Hepatocyte (in vitro differentiated cells): ENCODE measurements around the gene TGIF2. TPM values are rescaled to one million over a fixed set of nuclear protein-coding genes. Genes with fewer than 3 reads are reported as not detected.

Experiments
- DNase-seq: peaks from one replicate; pipeline ENCODE4 v3.0.0-alpha.2; 2016; ENCODE audit warnings: low spot score
- H2AFZ ChIP-seq: fragments of 200-600 bp; sonication (generic); 2 replicates; pipeline ENCODE4 v1.6.0; 2016; ENCODE audit warnings: antibody characterized with exemption, mild to moderate bottlenecking
- H3K27ac ChIP-seq: fragments of 200-600 bp; sonication (generic); 2 replicates; pipeline ENCODE4 v1.5.1; 2016; ENCODE audit warnings: mild to moderate bottlenecking
- H3K27me3 ChIP-seq: fragments of 200-600 bp; sonication (generic); 2 replicates; pipeline ENCODE4 v1.6.1; 2016
- H3K36me3 ChIP-seq: fragments of 200-600 bp; sonication (generic); replicated peaks from 2 replicates; pipeline ENCODE4 v1.5.1; 2016; ENCODE audit warnings: low read depth; ENCODE audit not compliant: insufficient read depth
- H3K4me1 ChIP-seq: fragments of 200-600 bp; sonication (generic); 2 replicates; pipeline ENCODE4 v1.5.1; 2016; ENCODE audit warnings: mild to moderate bottlenecking, moderate library complexity; ENCODE audit not compliant: insufficient read depth
- H3K4me2 ChIP-seq: fragments of 200-600 bp; sonication (generic); 2 replicates; pipeline ENCODE4 v1.6.0; 2016
- H3K4me3 ChIP-seq: fragments of 200-600 bp; sonication (generic); 2 replicates; pipeline ENCODE4 v1.5.1; 2016; ENCODE audit warnings: mild to moderate bottlenecking
- H3K79me2 ChIP-seq: fragments of 200-600 bp; sonication (generic); 2 replicates; pipeline ENCODE4 v1.6.0; 2017; ENCODE audit warnings: mild to moderate bottlenecking
- H3K9me2 ChIP-seq: fragments of 200-600 bp; sonication (generic); replicated peaks from 2 replicates; pipeline ENCODE4 v1.6.0; 2017; ENCODE audit warnings: mild to moderate bottlenecking; ENCODE audit not compliant: insufficient read depth
- H3K9me3 ChIP-seq: fragments of 200-600 bp; sonication (generic); 2 replicates; pipeline ENCODE4 v1.5.1; 2016; ENCODE audit warnings: low read depth, mild to moderate bottlenecking
- H4K20me1 ChIP-seq: fragments of 200-600 bp; sonication (generic); 2 replicates; pipeline ENCODE4 v1.6.0; 2016; ENCODE audit warnings: mild to moderate bottlenecking; ENCODE audit not compliant: insufficient read depth, poor library complexity, severe bottlenecking
- EZH2 ChIP-seq: fragments of 200-600 bp; sonication (generic); IDR thresholded peaks from 2 replicates; pipeline ENCODE4 v1.6.1; 2016; ENCODE audit warnings: antibody characterized with exemption, mild to moderate bottlenecking, borderline replicate concordance
- EZH2phosphoT487 ChIP-seq: fragments of 200-600 bp; sonication (generic); IDR thresholded peaks from one replicate; pipeline ENCODE4 v1.6.1; 2018; ENCODE audit warnings: antibody characterized with exemption, mild to moderate bottlenecking, low read depth, moderate library complexity; ENCODE audit not compliant: unreplicated experiment, severe bottlenecking
- WGBS: methylation state at CpG from one replicate; pipeline ENCODE4 v1.1.6; 2016; ENCODE audit warnings: low lambda C conversion rate; ENCODE audit errors: missing lambda C conversion rate; 5-methylcytosine and 5-hydroxymethylcytosine counted together
- polyA plus RNA-seq: library from polyadenylated mRNA; unstranded; fragments of >200 nt; fragmentation: Nextera tagmentation; extraction: Ambion mirVana; gene quantifications from 2 replicates; pipeline ENCODE4 v1.2.1, GENCODE V29; 2016
- total RNA-seq: library from RNA; depleted of rRNA; stranded (reverse); fragments of >200 nt; gene quantifications from 2 replicates; pipeline ENCODE4 v1.2.3, GENCODE V29; 2014
- TF ChIP-seq, protein P1 (sequence below): fragments of 200-600 bp; sonication (generic); IDR thresholded peaks from 2 replicates; pipeline ENCODE4 v1.5.1; 2016; ENCODE audit warnings: antibody characterized with exemption, mild to moderate bottlenecking; ENCODE audit not compliant: poor library complexity

The TGIF2 gene
- total RNA-seq: 27.0 and 30.6 TPM in 2 replicates
- 32.4 and 38.5 TPM in 2 replicates for polyA plus RNA-seq

DNA sequence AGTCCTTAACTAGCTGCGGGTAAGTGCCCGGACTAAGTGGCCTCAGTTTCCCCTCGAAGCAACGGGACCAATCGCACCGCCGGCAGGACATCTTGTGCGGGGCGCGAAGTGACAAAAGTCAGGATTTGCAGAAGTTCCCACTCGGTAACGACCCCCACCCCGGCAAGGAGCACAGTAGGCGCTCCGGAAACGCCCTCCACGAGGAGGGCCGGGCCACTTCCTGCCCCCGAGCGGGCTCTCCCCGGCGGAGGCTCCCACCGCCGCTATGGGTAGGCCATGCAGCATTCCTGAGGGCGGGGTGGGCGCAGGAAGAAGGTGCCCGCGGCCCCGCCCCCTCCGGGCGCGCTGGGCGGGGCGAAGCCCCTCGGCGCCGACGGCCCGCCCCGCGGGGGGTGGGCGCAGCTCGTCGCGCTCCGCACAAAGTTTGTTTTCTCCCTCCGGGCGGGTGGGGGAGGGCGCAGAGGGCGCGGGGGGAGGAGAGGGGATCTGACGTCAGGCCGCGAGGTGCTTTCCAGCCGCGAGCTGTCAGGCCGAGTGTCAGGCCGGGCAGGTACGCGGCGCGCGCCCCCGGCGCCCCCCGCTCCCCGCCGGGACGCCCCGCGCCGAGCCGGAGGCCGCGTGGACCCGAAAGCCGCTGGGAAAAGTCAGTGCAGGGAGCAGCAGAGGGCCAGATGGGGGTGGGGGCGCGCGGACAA, at the start of gene TGIF2:
TGIF2 (plus strand) TSS at position 495 of the 695 bp plus-strand sequence. CDS start 5,178 bp downstream, outside the sequence.
- H3K27me3 ChIP-seq: no peaks in the 10 kb centered on the region
- peak within 1 kb of the TSS; percentile 89 for H3K4me3 ChIP-seq
- peak within 1 kb of the TSS; percentile 78 for H2AFZ ChIP-seq
- peaks cover 45% of the 10 kb centered on the region for H3K79me2 ChIP-seq
- peaks cover 24% of the 10 kb centered on the region for H4K20me1 ChIP-seq
- peak; percentile 97 for DNase-seq
- no peaks in the 10 kb centered on the region for H3K9me3 ChIP-seq
- peak within 1 kb of the TSS; percentile 90 for H3K4me2 ChIP-seq
- H3K27ac ChIP-seq: peak within 1 kb of the TSS; percentile 96
- WGBS: under 1% methylated on average over 23 of the region's 80 CpGs
- TF ChIP-seq EZH2: no peak
- H3K36me3 ChIP-seq: no peaks in the 10 kb centered on the region
- H3K4me1 ChIP-seq: peaks cover 27% of the 10 kb centered on the region
- no peaks in the 10 kb centered on the region for H3K9me2 ChIP-seq

DNA sequence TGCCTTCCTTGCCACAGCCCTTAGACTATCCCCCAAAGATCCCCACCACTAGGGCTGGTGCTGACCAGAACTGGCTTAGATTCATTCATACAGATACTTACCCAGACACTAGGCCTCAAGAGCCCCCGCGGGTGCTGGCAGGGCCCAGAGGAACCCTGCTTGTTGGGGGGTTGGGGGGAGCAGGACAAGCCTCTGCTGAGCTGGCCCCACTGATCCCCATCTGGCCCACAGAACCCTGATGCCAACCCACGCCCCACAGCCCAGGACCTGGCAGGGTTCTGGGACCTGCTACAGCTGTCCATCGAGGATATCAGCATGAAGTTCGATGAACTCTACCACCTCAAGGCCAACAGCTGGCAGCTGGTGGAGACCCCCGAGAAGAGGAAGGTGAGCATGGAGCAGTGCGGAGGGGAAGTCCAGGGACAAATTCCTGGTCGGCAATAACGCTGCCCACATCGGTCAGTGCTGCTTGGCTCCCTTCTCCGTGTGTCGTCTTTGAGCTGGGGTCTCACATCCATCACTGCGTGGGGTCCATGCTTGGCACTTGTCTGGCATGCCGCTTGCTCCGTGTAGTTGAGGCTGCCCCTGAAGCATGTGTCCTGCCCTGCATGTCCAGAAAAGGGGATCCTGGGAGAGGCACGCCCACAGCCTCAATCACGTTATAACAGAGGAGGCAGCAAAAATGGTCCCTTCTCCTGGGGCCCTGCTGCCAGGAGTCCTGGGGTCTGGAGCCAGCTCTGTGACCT, 47.6 kb upstream of the TGIF2 start:
- H3K27me3 ChIP-seq: no peaks in the 10 kb centered on the region
- WGBS: 98% methylated on average over 17 of the region's 17 CpGs
- H3K79me2 ChIP-seq: peaks cover 4% of the 10 kb centered on the region
- H3K4me2 ChIP-seq: no peak overlapping the region
- no peaks in the 10 kb centered on the region for H4K20me1 ChIP-seq
- H3K9me2 ChIP-seq: no peaks in the 10 kb centered on the region
- no peak for TF ChIP-seq EZH2phosphoT487
- TF ChIP-seq, protein P1, sequence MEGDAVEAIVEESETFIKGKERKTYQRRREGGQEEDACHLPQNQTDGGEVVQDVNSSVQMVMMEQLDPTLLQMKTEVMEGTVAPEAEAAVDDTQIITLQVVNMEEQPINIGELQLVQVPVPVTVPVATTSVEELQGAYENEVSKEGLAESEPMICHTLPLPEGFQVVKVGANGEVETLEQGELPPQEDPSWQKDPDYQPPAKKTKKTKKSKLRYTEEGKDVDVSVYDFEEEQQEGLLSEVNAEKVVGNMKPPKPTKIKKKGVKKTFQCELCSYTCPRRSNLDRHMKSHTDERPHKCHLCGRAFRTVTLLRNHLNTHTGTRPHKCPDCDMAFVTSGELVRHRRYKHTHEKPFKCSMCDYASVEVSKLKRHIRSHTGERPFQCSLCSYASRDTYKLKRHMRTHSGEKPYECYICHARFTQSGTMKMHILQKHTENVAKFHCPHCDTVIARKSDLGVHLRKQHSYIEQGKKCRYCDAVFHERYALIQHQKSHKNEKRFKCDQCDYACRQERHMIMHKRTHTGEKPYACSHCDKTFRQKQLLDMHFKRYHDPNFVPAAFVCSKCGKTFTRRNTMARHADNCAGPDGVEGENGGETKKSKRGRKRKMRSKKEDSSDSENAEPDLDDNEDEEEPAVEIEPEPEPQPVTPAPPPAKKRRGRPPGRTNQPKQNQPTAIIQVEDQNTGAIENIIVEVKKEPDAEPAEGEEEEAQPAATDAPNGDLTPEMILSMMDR: no peak
- TF ChIP-seq EZH2: no peak
- H2AFZ ChIP-seq: no peak overlapping the region
- no peaks in the 10 kb centered on the region for H3K4me1 ChIP-seq
- no peaks in the 10 kb centered on the region for H3K9me3 ChIP-seq
- no peak for DNase-seq
- H3K27ac ChIP-seq: no peak overlapping the region
- H3K4me3 ChIP-seq: no peak overlapping the region
- no peaks in the 10 kb centered on the region for H3K36me3 ChIP-seq

DNA sequence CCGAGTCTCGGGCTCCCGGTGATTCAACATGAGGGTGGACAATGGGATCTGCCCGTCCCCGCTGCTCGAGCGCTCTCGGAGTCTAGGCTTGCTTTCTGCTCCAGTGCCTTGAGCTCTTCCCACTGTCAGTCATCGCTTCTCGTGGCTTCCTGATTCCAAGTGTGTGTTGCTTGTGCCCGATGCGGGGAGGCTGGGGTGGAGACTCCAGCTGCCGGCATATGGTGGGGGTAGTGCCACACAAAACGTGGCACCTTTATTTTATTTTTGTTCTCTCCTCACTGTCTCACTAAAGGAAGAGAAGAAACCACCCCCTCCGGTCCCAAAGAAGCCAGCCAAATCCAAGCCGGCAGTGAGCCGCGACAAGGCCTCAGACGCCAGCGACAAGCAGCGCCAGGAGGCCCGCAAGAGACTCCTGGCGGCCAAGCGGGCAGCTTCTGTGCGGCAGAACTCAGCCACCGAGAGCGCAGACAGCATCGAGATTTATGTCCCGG, 46.8 kb upstream of the TGIF2 start:
- Histone ChIP-seq H4K20me1 (no peaks in the 10 kb centered on the region), H3K36me3 (no peaks in the 10 kb centered on the region), H2AFZ (no peak overlapping the region), H3K9me2 (no peaks in the 10 kb centered on the region), H3K4me1 (no peaks in the 10 kb centered on the region), H3K4me3 (no peak overlapping the region), H3K27ac (no peak overlapping the region), H3K27me3 (no peaks in the 10 kb centered on the region), H3K79me2 (peaks cover 4% of the 10 kb centered on the region), H3K9me3 (no peaks in the 10 kb centered on the region), H3K4me2 (no peak overlapping the region)
- WGBS: 97% methylated on average over 29 of the region's 29 CpGs
- TF ChIP-seq, protein P1: no peak
- TF ChIP-seq EZH2: no peak
- TF ChIP-seq EZH2phosphoT487: no peak
- DNase-seq: no peak
